ENCODE results near the gene TMEM219.

- TF ChIP-seq KLF16 (IDR thresholded peaks at IDR 0.05) (no peak), STAT6 (CRISPR knock-in tag; IDR thresholded peaks at IDR 0.05) (no peak), SMARCA5 (IDR thresholded peaks at IDR 0.05) (no peak), ZNF274 (IDR thresholded peaks at IDR 0.05; ENCODE audit: borderline replicate concordance, low read depth, low read length) (no peak), CTCF (IDR thresholded peaks at IDR 0.05 in 2 of 3, conservative IDR thresholded peaks at IDR 0.05 in 1 of 3; ENCODE audit: insufficient read depth in 2 of 3, low read depth in 1 of 3, low read length in 3 of 3) (no peak), TBL1XR1 (IDR thresholded peaks at IDR 0.05; ENCODE audit: low read length in 2 of 2) (no peak)
Observed at GRCh38 chr16:29968205-29968604, 6.3 kb downstream of the TMEM219 start.
